NCI-H146 treated with DMSO at 0.1 percent for 48 hours (cell line): ENCODE data around the gene LGALS8.
"Not testable (repeated sequence)": the region's sequence is repeated elsewhere in the genome, so short reads cannot be mapped to it uniquely, and the experiment has no call there.

Experiments used
- DNase-seq: peaks from one replicate; lab custom pipeline; 2025; ENCODE audit not compliant: unreplicated experiment; lab: John Stamatoyannopoulos, UW

The LGALS8 gene

GRCh38 chr1:236523704-236524141, at the start of gene LGALS8:
Gene LGALS8 (plus strand): TSS chr1:236523982. CDS start chr1:236526071, 2,089 bp downstream.
- peak; percentile 41 for DNase-seq

GRCh38 chr1:236476019-236476418, 47.8 kb upstream of the LGALS8 start:
- no peak for DNase-seq

- peak; percentile 33 for DNase-seq
These were observed 42.9 kb upstream of the LGALS8 start for GRCh38 chr1:236480758-236481436.

GRCh38 chr1:236484310-236484971, 39.3 kb upstream of the LGALS8 start:
- DNase-seq: no peak

- no peak for DNase-seq
These were observed 37.3 kb upstream of the LGALS8 start for GRCh38 chr1:236486356-236487002.

- DNase-seq: not testable (repeated sequence)
These were observed 34.6 kb upstream of the LGALS8 start for GRCh38 chr1:236489161-236489560.

GRCh38 chr1:236489710-236490377, 33.9 kb upstream of the LGALS8 start:
- peak; percentile 46 for DNase-seq

- no peak for DNase-seq
These were observed 32.2 kb upstream of the LGALS8 start for GRCh38 chr1:236491469-236492136.

- DNase-seq: no peak
These were observed 31.4 kb upstream of the LGALS8 start for GRCh38 chr1:236492378-236492777.

- DNase-seq: no peak
These were observed 29.7 kb upstream of the LGALS8 start for GRCh38 chr1:236494082-236494481.

GRCh38 chr1:236494586-236495466, 29.0 kb upstream of the LGALS8 start:
- DNase-seq: no peak

GRCh38 chr1:236495467-236496112, 28.2 kb upstream of the LGALS8 start:
- DNase-seq: peak; percentile 16

- no peak for DNase-seq
These were observed 25.9 kb upstream of the LGALS8 start for GRCh38 chr1:236497908-236498307.

GRCh38 chr1:236501093-236501492, 22.7 kb upstream of the LGALS8 start:
- DNase-seq: no peak

GRCh38 chr1:236502579-236502971, 21.2 kb upstream of the LGALS8 start:
- DNase-seq: no peak

- peak; percentile 42 for DNase-seq
These were observed 20.7 kb upstream of the LGALS8 start for GRCh38 chr1:236502972-236503639.

- DNase-seq: not testable (repeated sequence)
These were observed 19.4 kb upstream of the LGALS8 start for GRCh38 chr1:236504338-236504737.

- no peak for DNase-seq
These were observed 16.6 kb upstream of the LGALS8 start for GRCh38 chr1:236507022-236507700.
